ENCODE measurements around the gene MMP24.
"Not testable (repeated sequence)": the region's sequence is repeated elsewhere in the genome, so short reads cannot be mapped to it uniquely, and the experiment has no call there.

MMP24 gene

DNA sequence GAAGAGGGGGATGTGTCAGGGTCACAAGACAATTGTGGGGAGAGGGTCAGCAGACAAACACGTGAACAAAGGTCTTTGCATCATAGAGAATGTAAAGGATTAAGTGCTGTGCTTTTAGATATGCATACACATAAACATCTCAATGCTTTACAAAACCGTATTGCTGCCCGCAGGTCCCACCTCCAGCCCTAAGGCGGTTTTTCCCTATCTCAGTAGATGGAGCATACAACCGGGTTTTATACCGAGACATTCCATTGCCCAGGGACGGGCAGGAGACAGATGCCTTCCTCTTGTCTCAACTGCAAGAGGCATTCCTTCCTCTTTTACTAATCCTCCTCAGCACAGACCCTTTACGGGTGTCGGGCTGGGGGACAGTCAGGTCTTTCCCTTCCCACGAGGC lies 35.8 kb downstream of the MMP24 start:
- DNase-seq, result not testable (repeated sequence)

DNA sequence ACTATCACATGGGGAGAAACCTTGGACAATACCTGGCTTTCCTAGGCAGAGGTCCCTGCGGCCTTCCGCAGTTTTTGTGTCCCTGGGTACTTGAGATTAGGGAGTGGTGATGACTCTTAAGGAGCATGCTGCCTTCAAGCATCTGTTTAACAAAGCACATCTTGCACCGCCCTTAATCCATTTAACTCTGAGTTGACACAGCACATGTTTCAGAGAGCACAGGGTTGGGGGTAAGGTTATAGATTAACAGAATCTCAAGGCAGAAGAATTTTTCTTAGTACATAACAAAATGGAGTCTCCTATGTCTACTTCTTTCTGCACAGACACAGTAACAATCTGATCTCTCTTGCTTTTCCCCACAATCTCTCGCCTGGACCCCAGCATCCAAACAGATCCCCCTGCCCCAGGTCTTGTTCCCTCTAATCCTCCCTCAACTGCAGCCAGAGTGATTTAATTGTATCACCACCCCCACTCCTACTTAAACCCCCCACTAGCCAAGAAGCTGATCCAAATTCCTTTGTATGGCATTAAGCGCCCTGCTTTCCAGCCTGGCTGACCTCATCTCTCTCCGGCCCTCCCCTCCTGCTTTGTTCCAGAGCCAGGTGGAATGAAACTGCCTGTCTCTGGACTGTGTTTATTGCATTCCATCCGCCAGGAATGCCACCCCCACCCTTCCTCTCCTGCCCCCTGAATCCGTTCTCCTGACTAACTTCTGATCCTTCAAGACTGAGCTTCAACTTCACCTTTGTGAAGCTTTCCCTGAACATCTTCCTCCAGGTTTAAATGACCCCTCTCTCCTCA lies 36.4 kb downstream of the MMP24 start:
- not testable (repeated sequence) for DNase-seq

DNA sequence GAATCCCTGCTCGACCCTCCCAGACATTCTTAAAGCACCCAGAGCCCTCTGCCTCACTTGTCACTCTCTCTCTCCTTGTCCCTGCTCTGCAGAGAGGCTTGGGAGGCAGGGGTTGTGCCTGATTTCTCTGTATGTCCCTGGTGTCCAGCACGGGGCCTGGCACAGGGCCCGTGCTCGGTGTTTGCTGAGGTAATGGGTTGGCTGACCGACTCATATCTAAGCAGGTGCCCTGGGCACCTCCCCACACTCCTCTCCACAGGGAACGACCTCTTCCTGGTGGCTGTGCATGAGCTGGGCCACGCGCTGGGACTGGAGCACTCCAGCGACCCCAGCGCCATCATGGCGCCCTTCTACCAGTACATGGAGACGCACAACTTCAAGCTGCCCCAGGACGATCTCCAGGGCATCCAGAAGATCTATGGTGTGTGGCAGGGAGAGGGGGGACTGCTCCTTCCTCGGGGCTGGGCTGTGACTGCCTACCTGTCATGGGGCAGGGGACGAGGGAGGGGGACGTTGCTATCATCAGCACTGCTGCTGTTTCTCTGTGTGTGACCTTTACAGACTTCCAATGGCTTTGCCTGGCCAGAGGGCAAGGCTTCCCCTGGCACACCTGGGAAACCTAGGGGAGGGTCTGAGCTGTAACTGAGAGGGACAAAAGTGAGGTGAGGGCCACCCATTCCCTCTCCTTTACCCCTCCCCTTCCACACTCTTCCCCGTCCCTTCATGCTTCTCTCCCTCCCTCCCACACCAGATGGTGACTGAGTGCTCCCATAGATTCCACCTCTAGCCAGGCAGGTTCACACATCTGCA lies 37.2 kb downstream of the MMP24 start:
- no peak for DNase-seq

DNA sequence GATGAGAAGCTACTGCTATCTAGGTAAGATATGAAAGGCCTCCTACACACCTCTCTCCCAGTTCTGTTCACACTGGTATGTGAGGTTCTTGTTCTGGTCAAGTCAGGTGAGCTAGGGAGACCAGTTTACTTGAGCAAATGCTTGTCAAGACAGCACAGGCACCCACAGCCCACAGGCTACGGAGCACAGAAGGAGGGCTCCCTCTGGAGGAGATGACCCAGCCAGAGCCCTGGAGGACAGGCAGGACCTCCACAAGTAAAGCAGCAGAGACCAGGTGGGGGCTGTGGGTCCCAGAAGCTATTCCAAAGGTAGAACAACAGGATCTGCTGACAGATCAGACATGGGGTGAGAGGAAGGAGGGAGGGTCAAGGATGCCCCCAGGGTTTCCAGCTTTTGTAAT lies 38.3 kb downstream of the MMP24 start:
- DNase-seq, result no peak

DNA sequence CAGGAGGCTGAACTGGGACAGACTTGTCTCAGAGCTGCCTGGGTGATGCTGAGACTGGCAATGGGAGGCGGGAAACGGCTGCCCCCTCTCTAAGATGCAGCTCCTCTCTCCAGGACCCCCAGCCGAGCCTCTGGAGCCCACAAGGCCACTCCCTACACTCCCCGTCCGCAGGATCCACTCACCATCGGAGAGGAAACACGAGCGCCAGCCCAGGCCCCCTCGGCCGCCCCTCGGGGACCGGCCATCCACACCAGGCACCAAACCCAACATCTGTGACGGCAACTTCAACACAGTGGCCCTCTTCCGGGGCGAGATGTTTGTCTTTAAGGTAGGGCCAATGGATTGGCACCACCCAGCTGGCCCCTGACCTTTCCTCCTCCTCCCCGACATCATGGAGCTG lies 40.6 kb downstream of the MMP24 start:
- no peak for DNase-seq

DNA sequence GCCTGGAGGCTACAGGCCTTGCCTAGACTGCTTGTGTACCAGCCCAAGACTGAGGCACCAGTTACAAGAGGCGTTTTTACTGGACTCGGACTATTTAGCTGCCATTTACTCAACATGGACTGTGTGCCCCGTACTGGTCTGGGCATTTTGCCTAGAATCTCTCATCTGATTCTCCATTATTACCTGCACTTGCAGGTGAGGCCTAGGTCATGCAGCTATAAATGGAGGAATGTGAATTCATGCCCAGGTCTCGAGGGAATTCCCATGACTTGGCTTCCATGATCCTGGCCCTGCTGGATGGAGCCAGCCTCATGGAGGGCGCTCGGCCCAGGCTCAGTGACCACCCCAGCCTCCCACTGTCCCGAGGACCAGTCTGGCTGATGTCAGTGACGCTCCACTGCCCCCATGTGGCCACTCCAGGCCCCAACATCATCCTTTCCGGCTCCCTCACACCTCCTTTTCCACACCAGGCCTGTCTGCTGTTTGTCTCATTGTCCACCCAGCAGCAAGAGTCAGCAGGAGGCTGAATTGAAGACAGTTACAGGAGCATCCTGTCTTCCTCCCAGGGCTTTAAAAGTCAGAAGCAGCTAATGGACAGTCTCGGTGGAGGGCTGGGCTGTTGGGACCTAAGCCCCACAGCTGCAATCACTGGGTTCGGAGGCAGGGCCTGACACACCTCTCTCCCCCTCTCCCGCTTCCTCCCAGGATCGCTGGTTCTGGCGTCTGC lies 42.7 kb downstream of the MMP24 start:
- DNase-seq, result peak in 4 of 6 experiments; percentile 6 to 28 (median 24)

DNA sequence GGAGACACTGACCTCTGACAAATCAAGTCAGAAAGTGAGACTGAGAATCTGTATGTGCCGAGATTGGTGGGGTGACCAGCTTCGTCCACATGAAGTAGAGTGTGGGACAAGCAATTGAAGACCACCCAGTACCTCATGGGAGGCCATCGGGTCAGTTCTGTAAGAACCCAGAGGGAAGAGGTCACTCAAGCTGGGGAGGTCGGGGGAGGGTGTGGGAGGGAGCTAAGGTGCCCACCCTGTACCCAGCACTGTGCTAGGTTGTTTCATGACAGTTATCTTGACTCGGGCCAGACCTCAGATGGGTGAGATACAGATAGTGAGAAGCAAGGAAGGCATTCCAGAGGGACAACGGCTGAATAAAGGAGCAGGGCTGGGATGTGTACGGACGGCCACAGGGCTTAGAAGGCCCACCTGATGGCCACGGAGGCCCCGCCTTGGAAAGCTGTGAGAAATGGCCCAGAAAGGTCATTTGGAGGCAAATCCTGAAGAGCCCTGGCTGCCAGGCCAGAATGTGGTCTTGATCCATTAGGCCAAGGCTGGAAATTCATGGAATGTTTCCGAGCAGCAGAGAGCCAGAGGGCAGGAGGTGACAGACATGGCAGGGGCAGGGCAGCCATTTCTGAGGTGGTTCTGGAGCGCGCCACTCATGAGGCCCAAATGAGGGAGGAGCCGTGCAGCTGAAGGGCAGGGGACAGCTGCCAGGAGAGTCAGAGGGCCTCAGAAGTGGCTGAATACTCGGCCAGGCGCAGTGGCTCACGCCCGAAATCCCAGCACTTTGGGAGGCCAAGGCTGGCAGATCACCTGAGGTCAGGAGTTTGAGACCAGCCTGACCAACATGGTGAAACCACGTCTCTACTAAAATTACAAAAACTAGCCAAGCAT lies 43.8 kb downstream of the MMP24 start:
- no peak for DNase-seq

DNA sequence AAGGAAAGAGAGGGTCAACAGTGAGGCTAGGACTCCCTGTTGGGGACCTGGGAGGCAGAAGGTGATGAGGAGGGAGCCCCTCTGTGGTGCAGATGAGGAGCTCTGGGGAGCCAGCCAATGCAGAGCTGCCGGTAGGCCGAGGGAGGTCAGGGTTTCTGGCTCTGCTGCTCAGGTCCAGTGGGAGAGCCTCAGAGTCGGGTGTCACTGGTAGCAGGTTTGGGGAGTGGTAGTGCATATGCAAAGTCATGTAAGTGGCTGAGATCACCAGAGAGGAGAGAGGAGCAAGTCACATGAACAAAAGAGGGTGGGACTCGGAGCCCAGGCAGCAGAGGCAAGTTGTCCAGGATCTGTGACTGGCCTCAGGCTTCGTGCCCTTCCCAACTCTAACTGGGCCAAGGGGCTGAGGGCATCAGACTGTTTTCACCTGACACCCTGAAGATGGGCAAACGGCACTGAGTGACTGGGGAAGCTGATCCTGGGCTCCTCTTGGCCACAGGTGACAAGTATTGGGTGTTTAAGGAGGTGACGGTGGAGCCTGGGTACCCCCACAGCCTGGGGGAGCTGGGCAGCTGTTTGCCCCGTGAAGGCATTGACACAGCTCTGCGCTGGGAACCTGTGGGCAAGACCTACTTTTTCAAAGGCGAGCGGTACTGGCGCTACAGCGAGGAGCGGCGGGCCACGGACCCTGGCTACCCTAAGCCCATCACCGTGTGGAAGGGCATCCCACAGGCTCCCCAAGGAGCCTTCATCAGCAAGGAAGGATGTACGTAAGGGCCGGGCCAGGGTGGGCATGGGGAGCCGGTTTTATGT lies 44.8 kb downstream of the MMP24 start:
- no peak for DNase-seq

DNA sequence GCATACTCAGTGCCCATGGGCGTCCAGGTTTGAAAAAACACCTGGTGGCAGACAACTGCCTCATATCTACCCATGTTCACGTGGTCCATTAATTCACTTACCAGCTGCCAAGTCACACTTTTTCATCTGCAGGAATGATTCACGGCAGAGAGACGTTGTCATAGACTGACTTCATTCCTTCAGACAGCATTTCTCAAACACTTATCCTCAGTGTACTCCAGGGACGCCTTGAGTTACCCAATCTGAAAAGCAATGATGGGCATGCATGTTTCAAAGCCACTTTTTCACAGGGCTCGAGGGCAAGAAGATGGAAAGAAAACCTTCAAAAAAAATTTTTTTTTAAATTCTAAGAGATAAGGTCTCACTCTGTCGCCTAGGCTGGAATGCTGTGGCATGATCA lies 45.4 kb downstream of the MMP24 start:
- DNase-seq, result no peak

DNA sequence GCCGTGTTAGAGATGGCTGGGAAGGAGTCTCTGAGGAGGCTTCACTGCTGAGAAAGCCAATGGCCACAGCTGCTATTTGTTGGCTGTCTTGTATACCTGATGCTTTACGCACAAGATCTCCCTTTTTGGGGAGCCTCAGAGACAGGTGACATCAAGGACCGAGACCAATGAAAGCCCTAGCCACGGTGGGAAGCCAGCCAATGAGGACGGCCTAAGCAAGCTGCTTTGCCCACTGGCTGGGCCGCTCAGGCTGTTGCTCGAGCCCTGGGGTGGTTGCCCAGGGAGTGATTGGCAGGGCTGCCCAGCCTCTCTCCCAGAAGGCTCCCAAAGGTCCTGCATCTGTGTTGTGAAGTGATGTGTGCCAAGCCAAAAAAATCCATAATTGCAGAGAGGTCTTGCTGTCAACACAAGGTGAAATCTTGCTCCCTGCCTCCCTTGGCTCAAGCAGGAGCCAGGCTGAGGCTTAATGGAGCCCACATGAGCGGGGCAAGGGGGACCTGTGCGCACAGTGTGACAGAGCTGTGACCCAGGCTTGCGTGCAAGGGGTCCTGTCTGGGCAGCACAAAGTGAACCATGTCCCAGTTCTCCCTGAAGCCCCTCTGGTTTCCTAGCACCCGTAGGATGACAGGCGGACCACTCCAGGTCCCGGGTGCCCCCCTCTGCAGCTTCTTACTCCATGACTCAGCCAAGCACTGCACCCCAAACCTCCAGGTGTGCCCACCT lies 47.1 kb downstream of the MMP24 start:
- no peak for DNase-seq

DNA sequence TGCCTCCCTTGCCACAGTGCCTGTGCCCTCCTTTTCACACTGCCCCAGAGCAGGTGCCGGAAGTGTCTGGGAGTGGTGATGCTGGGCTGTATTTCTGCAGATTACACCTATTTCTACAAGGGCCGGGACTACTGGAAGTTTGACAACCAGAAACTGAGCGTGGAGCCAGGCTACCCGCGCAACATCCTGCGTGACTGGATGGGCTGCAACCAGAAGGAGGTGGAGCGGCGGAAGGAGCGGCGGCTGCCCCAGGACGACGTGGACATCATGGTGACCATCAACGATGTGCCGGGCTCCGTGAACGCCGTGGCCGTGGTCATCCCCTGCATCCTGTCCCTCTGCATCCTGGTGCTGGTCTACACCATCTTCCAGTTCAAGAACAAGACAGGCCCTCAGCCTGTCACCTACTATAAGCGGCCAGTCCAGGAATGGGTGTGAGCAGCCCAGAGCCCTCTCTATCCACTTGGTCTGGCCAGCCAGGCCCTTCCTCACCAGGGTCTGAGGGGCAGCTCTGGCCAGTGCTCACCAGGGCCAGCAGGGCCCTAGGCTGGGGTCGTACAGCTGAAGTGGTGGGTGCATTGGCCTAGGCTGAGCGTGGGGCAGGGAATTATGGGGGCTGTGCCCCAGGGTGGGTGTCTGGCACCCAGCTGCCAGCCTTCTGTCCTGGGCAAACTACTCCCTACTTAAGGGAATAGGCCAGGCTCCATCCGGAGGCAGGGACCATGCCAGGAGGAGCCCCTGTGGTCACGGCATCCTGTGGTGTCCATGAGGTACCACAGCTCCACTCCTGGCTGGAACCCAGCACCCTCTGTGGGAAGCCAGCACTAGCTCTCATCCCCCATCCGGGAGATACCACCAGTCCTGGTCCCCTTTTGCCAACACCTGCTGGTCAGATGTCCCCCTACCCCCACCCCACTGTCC lies 47.9 kb downstream of the MMP24 start:
- no peak for DNase-seq

DNA sequence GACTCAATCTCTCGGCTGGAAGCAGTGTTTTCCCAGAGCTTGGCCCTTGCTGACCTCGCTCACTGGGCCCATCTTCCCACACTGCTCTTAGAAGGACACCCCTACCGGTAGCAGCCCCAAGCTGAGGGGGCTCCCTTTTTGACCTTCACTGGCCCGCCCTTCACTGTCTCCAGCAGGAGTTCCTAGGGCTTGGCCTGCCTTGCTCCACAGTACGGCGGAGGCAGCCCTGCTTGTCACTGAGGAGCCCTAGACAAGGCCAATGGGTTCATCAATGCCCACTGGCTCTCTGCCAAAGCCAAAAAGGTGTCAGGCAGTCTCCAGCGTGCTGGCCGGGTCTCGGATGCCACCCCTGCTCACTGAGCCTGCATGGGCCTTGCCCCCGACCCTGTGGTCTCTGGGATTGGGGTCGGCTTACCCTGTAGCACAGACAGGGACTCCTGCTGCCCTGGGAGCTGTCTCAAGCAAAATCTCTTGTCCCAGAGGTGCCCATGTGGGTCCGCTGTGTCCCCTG lies 49.3 kb downstream of the MMP24 start:
- no peak for DNase-seq

DNA sequence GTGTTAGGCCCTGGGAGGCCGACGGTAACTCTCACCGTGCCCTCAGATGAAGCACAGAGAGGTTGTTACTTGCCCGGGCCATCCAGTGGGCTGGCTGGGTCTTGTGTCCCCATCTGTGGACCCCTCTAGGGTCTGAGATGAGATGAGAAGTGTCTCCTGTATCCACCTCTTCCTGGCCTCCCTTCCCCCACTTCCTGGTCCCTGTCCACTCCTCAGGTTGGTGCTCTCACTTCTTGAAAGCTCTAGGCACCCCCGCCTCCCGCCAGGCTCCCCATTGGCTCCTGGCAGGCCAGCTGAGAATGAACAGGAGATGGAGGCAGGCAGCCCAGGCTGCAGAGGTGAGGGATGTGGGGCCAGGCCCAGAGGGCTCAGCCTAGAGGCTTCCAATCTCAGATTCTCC lies 49.9 kb downstream of the MMP24 start:
- DNase-seq, result no peak

DNA sequence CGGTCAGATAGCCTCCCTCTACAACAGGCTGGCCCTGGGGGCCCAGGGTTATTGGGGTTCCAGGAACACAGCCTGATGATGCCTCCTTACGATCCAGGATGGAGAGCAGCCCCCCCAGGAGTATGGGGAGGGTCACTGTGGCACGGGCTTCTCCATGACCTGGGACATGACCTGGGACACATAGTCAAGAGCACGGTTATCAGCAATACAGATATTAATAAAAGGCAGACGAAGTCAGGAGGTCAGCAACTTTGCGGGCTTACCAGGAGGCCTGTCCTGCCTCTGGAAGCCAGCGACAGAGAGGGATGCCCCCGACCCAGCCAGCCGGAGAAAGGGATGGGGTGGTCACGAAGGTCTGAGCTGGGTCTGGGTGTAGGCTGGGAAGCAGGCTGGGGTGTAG lies 50.6 kb downstream of the MMP24 start:
- DNase-seq, result no peak

DNA sequence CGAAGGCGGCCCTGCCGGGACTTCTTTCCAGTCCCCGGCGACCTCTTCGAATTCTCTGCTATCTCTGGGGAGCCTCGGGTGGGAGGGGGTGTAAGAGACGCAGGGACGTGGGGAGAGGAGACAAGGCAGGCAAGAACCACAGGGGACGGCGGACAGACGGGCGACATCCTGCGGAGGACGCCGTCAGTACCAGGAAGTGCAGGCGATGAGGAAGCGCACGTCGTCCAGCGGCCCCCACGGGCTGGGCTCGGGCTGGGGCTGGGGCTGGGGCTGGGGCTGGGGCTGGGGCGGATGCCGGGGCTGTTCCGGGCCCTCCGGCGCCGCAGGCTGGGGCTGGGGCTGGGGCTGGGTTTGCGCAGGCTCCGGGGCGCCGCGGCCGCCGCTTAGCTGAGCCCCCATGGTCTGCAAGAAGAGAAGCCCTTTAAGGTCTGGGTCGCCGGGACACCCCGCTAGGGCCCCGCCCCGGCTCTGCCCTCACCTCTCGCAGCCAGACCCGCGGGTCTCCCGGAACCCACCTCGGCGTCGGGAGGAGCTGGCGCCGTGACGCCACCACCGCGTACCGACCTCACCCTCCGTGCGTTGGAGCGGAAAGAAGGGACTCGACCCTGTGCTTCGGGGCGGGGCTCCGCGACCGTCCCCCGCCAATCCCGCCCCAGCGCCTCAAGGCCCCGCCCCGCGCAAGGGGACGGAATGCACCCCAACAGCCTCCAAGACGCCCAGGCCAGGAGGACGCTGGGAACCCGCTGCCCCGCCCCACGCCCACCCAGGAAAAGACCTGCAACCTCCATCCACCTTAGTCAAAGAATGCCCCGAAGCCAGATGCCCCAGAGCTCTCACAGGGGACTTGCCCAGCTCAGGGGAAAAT lies 51.3 kb downstream of the MMP24 start, which contains the start of gene MMP24OS:
MMP24OS (minus strand) TSS at position 592 of the 865 bp plus-strand sequence; CDS start at position 399, 193 bp downstream.
- peak; percentile 76 to 87 (median 85) for DNase-seq

DNA sequence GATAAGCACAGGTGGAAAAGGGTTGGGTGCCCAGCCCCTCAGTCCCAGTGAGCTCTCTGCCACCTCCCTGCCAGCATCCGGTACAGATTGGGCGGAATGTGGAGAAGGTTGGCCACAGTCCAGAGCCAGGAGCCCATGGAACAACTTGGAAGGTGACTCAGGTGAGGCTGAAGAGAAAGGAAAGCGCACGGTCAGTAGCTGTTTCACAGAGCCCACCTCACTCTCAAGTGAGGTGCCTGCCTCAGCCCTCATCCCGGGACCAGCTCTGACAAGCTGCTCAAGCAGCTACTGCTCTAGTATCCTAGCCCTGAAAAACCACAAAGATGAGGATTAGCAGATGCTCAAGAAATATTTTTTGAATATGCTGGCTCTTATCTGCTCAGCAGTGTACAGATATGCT lies 52.5 kb downstream of the MMP24 start:
- no peak for DNase-seq

DNA sequence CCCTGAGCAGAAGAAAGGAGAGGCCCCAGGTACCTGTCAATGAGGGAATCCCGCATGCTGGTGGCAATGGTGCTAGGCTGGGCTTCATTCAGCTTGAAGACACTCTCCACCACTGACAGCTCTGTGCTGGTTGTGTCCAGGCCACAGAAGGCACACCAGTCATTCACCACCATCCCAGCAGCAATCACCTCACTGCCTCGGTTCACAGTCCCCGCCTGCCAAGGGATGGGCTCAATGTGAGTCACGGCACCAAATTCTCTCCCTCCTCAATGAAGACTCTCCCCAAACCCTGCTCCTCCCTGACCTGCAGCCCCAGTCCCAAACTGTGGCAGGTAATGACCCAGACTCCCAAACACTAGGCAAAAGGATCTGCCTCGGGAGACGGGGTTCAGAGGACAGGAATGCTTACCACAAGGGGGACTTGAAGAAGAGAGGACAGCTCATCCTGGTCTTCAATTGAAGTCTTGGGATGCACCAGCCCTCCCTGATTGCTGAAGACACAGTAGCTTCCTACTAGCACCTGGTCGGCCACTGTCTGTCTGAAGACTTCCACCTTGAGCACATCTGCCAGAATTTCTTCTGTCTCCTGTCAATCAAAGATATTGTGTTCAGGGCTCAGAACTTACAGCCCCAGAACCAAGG lies 53.2 kb downstream of the MMP24 start:
- DNase-seq, result no peak

DNA sequence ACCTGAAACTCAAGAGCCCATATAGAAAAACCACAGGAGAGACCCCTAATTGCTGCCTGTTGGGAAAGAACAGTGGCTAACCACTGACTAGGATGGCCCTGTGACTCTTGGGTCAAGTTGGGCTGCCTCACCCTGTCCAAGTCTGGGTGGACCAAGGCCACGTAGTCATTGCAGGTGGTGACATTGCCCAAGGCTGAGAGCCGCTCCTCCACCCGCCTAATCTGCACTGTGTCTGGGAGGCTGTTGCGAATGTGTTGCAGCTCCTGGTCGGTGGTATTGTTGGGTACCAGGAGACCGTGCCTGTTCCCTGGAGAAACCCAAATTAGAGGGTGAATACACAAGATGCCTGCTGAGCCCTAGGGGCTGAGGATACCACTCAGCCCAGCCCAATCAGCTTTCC lies 54.0 kb downstream of the MMP24 start:
- no peak for DNase-seq

All from stimulated activated naive CD4-positive, alpha-beta T cell (primary cell).